ENCODE data around the gene TGFBR1.

DNA sequence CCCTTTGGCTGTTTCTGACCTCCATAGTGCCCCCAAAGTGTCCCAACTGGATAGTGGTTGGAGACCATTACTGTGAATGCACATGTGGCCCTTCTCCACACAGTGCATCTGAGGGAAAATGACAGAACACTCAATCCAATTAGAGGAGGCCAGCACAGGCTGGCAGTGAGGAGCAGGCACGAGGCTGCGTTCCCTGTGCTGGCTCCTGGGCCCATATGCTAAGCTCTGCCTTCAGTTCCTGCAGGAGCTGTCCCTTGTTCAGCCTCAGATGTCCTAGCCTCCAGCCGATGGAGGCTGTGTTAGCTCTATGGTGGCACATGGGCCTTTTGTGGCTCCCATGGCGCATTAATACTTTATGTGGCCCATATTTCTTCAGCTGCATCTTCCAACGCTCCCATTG, 81.0 kb downstream of the TGFBR1 start:
- TF ChIP-seq, protein P1, sequence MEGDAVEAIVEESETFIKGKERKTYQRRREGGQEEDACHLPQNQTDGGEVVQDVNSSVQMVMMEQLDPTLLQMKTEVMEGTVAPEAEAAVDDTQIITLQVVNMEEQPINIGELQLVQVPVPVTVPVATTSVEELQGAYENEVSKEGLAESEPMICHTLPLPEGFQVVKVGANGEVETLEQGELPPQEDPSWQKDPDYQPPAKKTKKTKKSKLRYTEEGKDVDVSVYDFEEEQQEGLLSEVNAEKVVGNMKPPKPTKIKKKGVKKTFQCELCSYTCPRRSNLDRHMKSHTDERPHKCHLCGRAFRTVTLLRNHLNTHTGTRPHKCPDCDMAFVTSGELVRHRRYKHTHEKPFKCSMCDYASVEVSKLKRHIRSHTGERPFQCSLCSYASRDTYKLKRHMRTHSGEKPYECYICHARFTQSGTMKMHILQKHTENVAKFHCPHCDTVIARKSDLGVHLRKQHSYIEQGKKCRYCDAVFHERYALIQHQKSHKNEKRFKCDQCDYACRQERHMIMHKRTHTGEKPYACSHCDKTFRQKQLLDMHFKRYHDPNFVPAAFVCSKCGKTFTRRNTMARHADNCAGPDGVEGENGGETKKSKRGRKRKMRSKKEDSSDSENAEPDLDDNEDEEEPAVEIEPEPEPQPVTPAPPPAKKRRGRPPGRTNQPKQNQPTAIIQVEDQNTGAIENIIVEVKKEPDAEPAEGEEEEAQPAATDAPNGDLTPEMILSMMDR (conservative IDR thresholded peaks at IDR 0.05; ENCODE audit: low read depth, low read length), result no peak
- no peak for TF ChIP-seq EZH2 (IDR thresholded peaks at IDR 0.05; ENCODE audit: low read length, unreplicated experiment)
